ENCODE measurements around the gene CPT1A.

Gene CPT1A

DNA sequence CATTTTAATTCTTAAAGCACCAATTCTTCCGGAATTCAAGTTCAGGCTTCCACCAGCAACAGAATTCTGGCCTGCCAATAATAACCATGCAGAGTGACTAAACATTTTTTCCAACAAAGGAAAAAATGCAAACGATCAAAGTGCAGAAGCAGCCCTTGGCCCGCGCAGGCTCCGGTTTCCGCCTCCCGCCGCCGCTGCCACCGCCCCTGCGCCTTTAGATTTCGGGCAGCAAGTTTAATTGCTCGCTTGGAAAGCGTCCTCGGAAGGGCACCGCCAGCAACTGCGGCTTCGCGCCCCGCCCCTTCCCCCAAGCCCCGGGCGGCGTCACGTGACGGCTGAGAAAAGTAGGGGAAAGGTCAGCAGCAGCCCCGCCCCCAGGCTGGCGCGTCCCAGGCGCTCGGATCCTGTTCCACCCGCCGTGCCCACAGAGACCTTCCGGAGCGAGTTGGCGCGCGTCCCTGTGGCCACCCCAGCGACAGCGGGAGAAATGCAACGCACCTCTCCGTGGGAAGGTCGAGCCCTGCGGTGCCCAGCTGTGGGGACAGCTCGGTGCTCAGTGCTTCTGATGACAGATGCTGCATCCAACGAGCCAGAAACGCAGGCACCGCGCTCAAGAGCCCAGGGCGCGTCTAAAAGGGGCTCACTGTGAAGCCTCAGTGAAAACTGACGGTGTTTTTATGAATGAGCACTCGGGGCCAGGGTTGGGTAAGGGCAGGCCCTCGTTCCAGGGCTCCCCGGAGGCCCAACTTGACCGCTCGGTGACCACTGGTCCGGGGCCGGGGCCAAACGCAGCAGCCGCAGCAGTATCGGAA, 2.5 kb downstream of the CPT1A start:
- Histone ChIP-seq H3K27me3 (no peaks in the 10 kb centered on the region), H3K9me3 (no peaks in the 10 kb centered on the region), H3K36me3 (no peaks in the 10 kb centered on the region), H3K4me1 (ENCODE audit: control insufficient read depth in 1 of 2, insufficient read depth in 1 of 2, low read depth in 1 of 2, low read length in 1 of 2) (peaks cover 57 to 76% of the 10 kb centered on the region in 2 experiments), H3K27ac (peak overlapping the region; percentile 81), H3K4me3 (ENCODE audit: low read depth in 1 of 2, low read length in 1 of 2) (peak overlapping the region; percentile 65 to 76)
- TF ChIP-seq, protein P1, sequence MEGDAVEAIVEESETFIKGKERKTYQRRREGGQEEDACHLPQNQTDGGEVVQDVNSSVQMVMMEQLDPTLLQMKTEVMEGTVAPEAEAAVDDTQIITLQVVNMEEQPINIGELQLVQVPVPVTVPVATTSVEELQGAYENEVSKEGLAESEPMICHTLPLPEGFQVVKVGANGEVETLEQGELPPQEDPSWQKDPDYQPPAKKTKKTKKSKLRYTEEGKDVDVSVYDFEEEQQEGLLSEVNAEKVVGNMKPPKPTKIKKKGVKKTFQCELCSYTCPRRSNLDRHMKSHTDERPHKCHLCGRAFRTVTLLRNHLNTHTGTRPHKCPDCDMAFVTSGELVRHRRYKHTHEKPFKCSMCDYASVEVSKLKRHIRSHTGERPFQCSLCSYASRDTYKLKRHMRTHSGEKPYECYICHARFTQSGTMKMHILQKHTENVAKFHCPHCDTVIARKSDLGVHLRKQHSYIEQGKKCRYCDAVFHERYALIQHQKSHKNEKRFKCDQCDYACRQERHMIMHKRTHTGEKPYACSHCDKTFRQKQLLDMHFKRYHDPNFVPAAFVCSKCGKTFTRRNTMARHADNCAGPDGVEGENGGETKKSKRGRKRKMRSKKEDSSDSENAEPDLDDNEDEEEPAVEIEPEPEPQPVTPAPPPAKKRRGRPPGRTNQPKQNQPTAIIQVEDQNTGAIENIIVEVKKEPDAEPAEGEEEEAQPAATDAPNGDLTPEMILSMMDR (IDR thresholded peaks at IDR 0.05) = peak; percentile 26

DNA sequence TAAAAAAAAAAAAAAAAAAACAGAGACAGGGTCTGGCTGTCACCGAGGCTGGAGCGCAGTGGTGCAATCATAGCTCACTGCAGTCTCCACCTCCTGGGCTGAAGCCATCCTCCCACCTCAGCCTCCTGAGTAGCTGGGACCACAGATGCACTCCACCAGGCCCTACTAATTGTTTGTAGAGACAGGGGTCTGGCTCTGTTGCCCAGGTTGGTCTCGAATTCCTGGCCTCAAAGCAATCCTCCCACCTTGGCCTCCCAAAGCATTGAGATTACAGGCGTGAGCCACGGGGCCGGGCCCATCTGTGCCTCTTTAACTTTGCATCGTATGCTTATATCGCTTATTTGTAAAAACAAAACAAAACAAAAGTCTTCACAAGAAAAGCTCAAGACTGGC, 3.1 kb downstream of the CPT1A start:
- no peaks in the 10 kb centered on the region for H3K36me3 ChIP-seq
- peak overlapping the region; percentile 65 to 76 for H3K4me3 ChIP-seq (ENCODE audit: low read depth in 1 of 2, low read length in 1 of 2)
- TF ChIP-seq, protein P1 (IDR thresholded peaks at IDR 0.05) = no peak
- H3K27me3 ChIP-seq = no peaks in the 10 kb centered on the region
- peak overlapping the region; percentile 81 for H3K27ac ChIP-seq
- H3K9me3 ChIP-seq = no peaks in the 10 kb centered on the region
- peaks cover 50 to 69% of the 10 kb centered on the region in 2 experiments for H3K4me1 ChIP-seq (ENCODE audit: control insufficient read depth in 1 of 2, insufficient read depth in 1 of 2, low read depth in 1 of 2, low read length in 1 of 2)

DNA sequence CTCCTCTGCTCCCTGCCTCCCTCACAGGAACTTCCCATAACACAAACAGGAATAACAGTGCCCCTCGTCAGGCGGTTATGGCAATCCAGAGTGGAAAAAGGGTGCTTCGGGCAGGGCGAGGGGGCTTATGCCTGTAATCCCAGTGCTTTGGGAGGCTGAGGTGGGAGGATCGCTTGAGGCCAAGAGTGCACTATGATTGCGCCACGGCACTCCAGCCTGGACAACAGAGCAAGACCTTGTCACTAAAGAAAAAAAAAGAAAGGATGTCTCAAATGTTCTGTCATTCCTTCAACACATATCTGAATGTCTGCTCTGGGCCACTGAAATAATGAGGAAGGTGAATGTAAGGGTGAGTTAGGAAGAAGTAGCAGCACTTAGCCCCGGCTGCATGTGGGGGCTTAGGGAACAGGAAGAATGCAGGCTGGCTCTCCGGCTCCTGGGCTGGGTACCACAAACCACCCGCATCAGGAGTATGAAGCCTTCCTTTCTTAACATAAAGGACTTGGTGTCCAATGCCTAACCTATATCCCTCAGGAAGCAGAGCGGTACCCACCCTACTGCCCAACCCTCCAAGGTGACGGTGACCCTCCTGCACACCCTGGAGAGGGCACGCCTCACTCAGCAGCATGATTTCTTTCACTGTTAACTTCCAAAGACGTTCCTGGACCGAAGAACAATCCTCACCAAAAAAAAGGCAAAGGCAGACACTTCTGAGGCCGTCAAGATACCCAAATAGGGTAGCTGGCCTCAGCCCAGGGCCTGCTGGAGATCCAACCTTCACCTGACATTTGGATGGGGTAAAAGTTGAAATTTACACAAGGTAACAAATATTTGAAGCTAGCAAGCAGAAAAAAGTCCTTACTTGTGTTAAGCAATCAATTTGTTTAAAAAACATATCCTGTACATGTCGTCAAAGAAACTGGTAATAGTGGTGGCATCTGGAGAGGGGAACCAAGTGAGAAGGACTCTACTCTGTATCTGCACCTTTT, 3.8 kb downstream of the CPT1A start:
- H3K4me1 ChIP-seq (ENCODE audit: control insufficient read depth in 1 of 2, insufficient read depth in 1 of 2, low read depth in 1 of 2, low read length in 1 of 2) = peaks cover 43 to 62% of the 10 kb centered on the region in 2 experiments

DNA sequence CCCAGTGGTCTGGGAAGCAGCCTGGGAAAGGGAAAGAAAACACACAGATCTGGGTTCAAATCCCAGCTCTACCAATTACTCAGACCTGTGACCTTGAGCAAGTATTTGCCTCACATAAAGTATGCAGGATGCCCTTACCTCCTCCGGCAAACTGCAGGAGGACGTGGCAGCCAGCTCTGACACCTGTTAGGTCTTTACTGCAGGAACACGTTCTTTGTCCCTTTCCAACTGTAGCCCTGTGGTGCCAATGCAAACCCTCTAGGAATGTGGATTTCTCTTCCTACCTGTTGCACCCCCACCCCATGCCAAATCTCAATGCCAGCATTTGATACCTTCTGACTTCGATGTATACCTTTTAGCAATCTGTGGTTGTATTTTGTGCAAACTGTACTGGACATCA, 6.0 kb downstream of the CPT1A start:
- TF ChIP-seq, protein P1 (IDR thresholded peaks at IDR 0.05) = no peak
- Histone ChIP-seq H3K4me3 (ENCODE audit: low read depth in 1 of 2, low read length in 1 of 2) (no peak overlapping the region), H3K36me3 (no peaks in the 10 kb centered on the region), H3K9me3 (no peaks in the 10 kb centered on the region), H3K27me3 (no peaks in the 10 kb centered on the region), H3K27ac (peak overlapping the region; percentile 13), H3K4me1 (ENCODE audit: control insufficient read depth in 1 of 2, insufficient read depth in 1 of 2, low read depth in 1 of 2, low read length in 1 of 2) (peaks cover 27 to 48% of the 10 kb centered on the region in 2 experiments)

More for the DNA sequence above, 3.8 kb downstream of the CPT1A start:
- H3K9me3 ChIP-seq = no peaks in the 10 kb centered on the region
- TF ChIP-seq, protein P1 (IDR thresholded peaks at IDR 0.05) = no peak
- H3K27ac ChIP-seq = peak overlapping the region; percentile 81
- H3K27me3 ChIP-seq = no peaks in the 10 kb centered on the region
- H3K4me3 ChIP-seq (ENCODE audit: low read depth in 1 of 2, low read length in 1 of 2) = peak overlapping the region; percentile 65 to 76
- no peaks in the 10 kb centered on the region for H3K36me3 ChIP-seq

DNA sequence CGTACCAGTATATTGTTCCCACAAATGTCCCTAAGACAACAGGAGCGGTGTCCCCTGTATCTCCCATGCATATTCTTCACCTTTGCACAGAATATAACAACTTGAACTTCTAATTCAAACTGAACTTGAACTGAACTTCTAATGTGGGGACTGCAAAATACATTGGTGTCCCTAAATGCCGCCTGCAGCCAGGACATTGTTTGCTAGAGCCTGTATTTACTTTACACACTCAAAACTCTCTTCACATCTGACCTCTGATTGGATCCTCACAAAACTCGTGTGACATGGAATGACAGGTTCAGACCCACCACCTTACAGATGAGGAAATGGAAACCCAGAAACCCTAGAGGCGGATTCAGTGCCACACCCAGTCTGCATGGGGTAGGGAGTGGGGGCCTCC, 6.4 kb downstream of the CPT1A start:
- Histone ChIP-seq H3K36me3 (no peaks in the 10 kb centered on the region), H3K9me3 (no peaks in the 10 kb centered on the region), H3K4me3 (ENCODE audit: low read depth in 1 of 2, low read length in 1 of 2) (no peak overlapping the region), H3K27ac (peak overlapping the region; percentile 13), H3K27me3 (no peaks in the 10 kb centered on the region), H3K4me1 (ENCODE audit: control insufficient read depth in 1 of 2, insufficient read depth in 1 of 2, low read depth in 1 of 2, low read length in 1 of 2) (peaks cover 24 to 44% of the 10 kb centered on the region in 2 experiments)
- TF ChIP-seq, protein P1 (IDR thresholded peaks at IDR 0.05) = no peak

Measured in neutrophil (primary cell).